AG10803 (cell line): ENCODE measurements around the gene KLHL9.
A peak's percentile ranks its signal among the peaks of the same experiment; 100 is the strongest.

ENCODE experiments used
- DNase-seq: peaks from one replicate; pipeline ENCODE4 v3.0.0; 2010; ENCODE audit warnings: low read depth
- H3K4me3 ChIP-seq: 2 replicates; pipeline ENCODE4 v1.5.1; 2011; ENCODE audit warnings: mild to moderate bottlenecking, low read length, control low read depth
- TF ChIP-seq, protein P1 (sequence below): conservative IDR thresholded peaks from 2 replicates; pipeline ENCODE4 v1.5.1; 2011; ENCODE audit warnings: mild to moderate bottlenecking, low read length, control low read depth, inconsistent platforms

The KLHL9 gene

GRCh38 chr9:21331676-21332402 is 3.4 kb downstream of the KLHL9 start:
- TF ChIP-seq, protein P1, sequence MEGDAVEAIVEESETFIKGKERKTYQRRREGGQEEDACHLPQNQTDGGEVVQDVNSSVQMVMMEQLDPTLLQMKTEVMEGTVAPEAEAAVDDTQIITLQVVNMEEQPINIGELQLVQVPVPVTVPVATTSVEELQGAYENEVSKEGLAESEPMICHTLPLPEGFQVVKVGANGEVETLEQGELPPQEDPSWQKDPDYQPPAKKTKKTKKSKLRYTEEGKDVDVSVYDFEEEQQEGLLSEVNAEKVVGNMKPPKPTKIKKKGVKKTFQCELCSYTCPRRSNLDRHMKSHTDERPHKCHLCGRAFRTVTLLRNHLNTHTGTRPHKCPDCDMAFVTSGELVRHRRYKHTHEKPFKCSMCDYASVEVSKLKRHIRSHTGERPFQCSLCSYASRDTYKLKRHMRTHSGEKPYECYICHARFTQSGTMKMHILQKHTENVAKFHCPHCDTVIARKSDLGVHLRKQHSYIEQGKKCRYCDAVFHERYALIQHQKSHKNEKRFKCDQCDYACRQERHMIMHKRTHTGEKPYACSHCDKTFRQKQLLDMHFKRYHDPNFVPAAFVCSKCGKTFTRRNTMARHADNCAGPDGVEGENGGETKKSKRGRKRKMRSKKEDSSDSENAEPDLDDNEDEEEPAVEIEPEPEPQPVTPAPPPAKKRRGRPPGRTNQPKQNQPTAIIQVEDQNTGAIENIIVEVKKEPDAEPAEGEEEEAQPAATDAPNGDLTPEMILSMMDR: no peak
- peak; percentile 13 for DNase-seq
- H3K4me3 ChIP-seq: no peak overlapping the region

GRCh38 chr9:21326526-21327139 is 8.6 kb downstream of the KLHL9 start:
- H3K4me3 ChIP-seq: no peak overlapping the region
- TF ChIP-seq, protein P1: peak; percentile 72

DNA sequence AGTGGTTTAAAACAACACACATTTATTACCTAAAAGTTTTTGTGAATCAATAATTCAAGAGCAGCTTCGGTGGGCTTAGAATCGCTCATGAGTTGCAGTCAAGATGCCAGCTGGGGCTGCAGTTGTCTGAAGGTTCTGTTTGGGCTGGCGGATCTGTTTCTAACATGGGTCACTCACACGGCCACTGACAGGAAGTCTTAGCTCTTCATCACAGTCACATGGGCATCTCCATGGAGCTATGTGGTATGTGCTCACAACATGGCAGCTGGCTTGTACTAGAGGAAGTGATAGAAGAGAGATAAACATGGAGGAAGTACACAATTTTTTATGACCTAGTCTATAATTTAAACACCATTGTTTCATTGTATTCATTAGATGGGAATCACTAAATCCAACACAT is 11.2 kb downstream of the KLHL9 start:
- DNase-seq: no peak
- no peak overlapping the region for H3K4me3 ChIP-seq
- TF ChIP-seq, protein P1: no peak

More at GRCh38 chr9:21326526-21327139, 8.6 kb downstream of the KLHL9 start:
- peak; percentile 46 for DNase-seq

DNA sequence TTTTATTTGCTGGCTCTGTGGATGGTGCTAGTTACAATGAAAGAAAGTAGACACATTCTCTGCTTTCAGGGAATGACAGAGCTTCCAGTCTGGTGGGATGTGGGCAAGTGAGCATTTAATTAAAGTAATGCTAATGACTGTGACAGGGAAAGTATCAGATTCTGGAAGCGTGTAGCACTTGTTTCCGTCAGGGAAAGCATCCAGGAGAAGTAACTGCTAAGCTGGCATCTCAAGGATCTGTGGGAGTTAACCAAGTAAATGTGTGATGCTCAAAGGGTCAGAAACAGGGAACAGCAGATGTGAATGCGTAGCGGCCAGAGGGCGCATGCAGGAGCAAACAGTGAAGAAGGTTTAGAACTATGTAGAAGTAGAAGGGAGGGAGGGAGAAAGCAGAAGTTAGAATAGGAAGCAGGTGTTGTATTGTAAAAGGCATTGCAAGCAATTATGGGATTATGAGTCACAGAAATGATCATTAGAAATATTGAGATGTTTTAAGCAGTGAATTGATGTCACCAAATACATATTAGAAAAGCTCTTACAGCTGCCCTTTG is 12.2 kb downstream of the KLHL9 start:
- TF ChIP-seq, protein P1: no peak
- no peak for DNase-seq
- H3K4me3 ChIP-seq: no peak overlapping the region

- TF ChIP-seq, protein P1: no peak
- DNase-seq: no peak
- H3K4me3 ChIP-seq: no peak overlapping the region
Measured at GRCh38 chr9:21320465-21320864, 14.7 kb downstream of the KLHL9 start.

DNA sequence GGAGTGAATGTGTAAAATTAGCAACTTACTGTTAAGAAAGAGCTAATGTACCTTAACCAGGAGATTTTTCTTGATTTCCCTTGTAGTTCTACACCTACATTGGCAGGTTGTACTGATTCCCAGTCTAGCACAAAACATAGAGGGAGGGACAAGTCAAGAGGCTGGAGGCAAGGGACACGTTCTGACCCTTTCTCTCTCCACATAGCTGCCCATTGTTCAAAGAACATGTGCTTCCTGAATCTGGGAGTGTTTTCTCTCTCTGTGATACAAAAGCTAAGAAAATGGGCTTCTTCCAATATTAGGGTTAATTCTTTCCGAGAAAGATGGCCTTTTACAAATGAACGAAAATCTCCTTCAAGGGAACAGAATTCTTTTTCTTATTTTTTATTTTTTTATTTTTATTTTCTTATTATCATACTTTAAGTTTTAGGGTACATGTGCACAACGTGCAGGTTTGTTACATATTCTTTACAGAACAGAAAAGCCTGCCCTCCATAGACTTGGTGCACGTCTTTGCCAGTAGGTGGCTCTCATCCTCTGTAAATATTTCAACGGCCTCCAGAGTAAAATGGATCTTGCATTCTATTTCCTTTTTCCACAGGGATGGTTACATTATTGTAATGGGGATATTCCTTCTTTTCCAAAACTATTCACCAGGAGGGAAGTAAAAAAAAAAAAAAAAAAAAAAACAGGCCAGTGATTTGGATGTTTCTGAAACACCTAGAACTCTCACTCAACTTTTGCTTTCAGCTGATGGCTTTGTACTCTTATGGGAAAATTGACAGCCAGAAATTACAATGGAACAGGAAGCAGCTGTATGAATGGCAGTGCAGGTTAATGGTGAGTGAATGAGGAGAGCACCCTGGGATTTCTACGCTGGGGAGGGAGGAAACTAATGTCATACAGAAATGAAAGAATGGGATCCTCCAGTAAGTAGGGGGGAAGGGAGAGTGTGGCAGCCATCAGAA is 17.0 kb downstream of the KLHL9 start:
- TF ChIP-seq, protein P1: peak; percentile 74
- no peak overlapping the region for H3K4me3 ChIP-seq
- DNase-seq: peak; percentile 49
